H1 (cell line): ENCODE measurements around the gene S1PR2. TPM values are rescaled to one million over a fixed set of nuclear protein-coding genes. Genes with fewer than 3 reads are reported as not detected.

ENCODE experiments used
- CTCF ChIA-PET: fragments of 300-600 bp; sonication (Branson Sonifier 250); formaldehyde crosslinking; loops from one replicate; lab custom pipeline; 2021; ENCODE audit not compliant: partially characterized antibody; lab: Charles Lee
- POLR2A ChIA-PET: fragments of 300-600 bp; sonication (Branson Sonifier 250); formaldehyde crosslinking; loops from one replicate; lab custom pipeline; 2021; ENCODE audit warnings: inconsistent platforms; ENCODE audit not compliant: partially characterized antibody; lab: Charles Lee
- DNase-seq, 2 experiments: peaks; one replicate each; pipeline versions ENCODE4 v3.0.0 to v3.0.0-alpha.2; 2010 to 2022; ENCODE audit warnings: low spot score in 2 of 2, low read depth in 1 of 2, mixed read lengths in 1 of 2
- FAIRE-seq: peaks from 2 replicates; lab custom pipeline; 2011; peaks lifted over from hg19 to GRCh38; lab: Jason Lieb, UNC
- H2AFZ ChIP-seq: 2 replicates; pipeline ENCODE4 v1.8.1; 2012; ENCODE audit warnings: low read length, inconsistent platforms
- H2AK5ac ChIP-seq: 2 replicates; pipeline ENCODE4 v1.6.1; 2013; ENCODE audit warnings: low read depth, low read length
- H2BK120ac ChIP-seq: replicated peaks from 2 replicates; pipeline ENCODE3; 2013; ENCODE audit warnings: low read depth, low read length, inconsistent platforms
- H2BK12ac ChIP-seq: 2 replicates; pipeline ENCODE4 v1.6.1; 2013; ENCODE audit warnings: low read depth, low read length
- H2BK15ac ChIP-seq: 2 replicates; pipeline ENCODE4 v1.6.1; 2013; ENCODE audit warnings: low read length
- H2BK20ac ChIP-seq: 2 replicates; pipeline ENCODE4 v1.6.1; 2013; ENCODE audit warnings: low read length
- H2BK5ac ChIP-seq: 2 replicates; pipeline ENCODE4 v1.6.1; 2013; ENCODE audit warnings: low read depth, low read length
- H3K14ac ChIP-seq: 2 replicates; pipeline ENCODE4 v1.6.1; 2013; ENCODE audit warnings: inconsistent platforms; ENCODE audit not compliant: insufficient read length
- H3K18ac ChIP-seq: 2 replicates; pipeline ENCODE4 v1.6.1; 2013; ENCODE audit warnings: low read length; ENCODE audit errors: extremely low read depth
- H3K23ac ChIP-seq: 2 replicates; pipeline ENCODE4 v1.6.1; 2013; ENCODE audit warnings: inconsistent platforms; ENCODE audit not compliant: insufficient read length
- H3K23me2 ChIP-seq: 2 replicates; pipeline ENCODE4 v1.6.1; 2013; ENCODE audit warnings: low read depth, low read length
- H3K27ac ChIP-seq: 2 replicates; pipeline ENCODE4 v1.6.1; 2011; ENCODE audit warnings: low read depth, low read length, inconsistent platforms
- H3K27me3 ChIP-seq, 4 experiments: replicated peaks in 1 of 4; 1 replicate in 1 of 4; 2 replicates in 3 of 4; pipeline versions ENCODE4 v1.6.1 to v1.8.1; 2011 to 2013; ENCODE audit warnings: low read length in 3 of 4, mild to moderate bottlenecking in 3 of 4, inconsistent platforms in 2 of 4, mixed read lengths in 2 of 4, moderate library complexity in 1 of 4; ENCODE audit not compliant: control insufficient read depth in 3 of 4, insufficient read depth in 3 of 4; ENCODE audit errors: extremely low read depth in 1 of 4
- H3K36me3 ChIP-seq, 4 experiments: 2 replicates each; pipeline versions ENCODE4 v1.6.1 to v1.8.1; 2011 to 2013; ENCODE audit warnings: mild to moderate bottlenecking in 4 of 4, low read length in 3 of 4, moderate library complexity in 2 of 4, control low read depth in 1 of 4, inconsistent platforms in 1 of 4; ENCODE audit not compliant: insufficient read depth in 4 of 4, control insufficient read depth in 2 of 4
- H3K4ac ChIP-seq: replicated peaks from 2 replicates; pipeline ENCODE3; 2013; ENCODE audit warnings: low read length, low read depth, mixed read lengths, inconsistent platforms; ENCODE audit not compliant: insufficient read length
- H3K4me1 ChIP-seq, 4 experiments: replicated peaks in 1 of 4; 1 replicate in 1 of 4; 2 replicates in 3 of 4; pipeline versions ENCODE4 v1.6.1 to v1.8.1; 2011 to 2013; ENCODE audit warnings: low read length in 3 of 4, inconsistent platforms in 2 of 4, mixed read lengths in 1 of 4; ENCODE audit not compliant: insufficient read depth in 4 of 4, control insufficient read depth in 3 of 4
- H3K4me2 ChIP-seq, 2 experiments: 2 replicates each; pipeline versions ENCODE4 v1.6.1 to v1.8.1; 2011 to 2013; ENCODE audit warnings: low read depth in 2 of 2, low read length in 2 of 2, control low read depth in 1 of 2, inconsistent platforms in 1 of 2, mild to moderate bottlenecking in 1 of 2; ENCODE audit not compliant: insufficient read depth in 1 of 2
- H3K4me3 ChIP-seq, 4 experiments: fragments of 200-600, 300-600 bp in 1 of 4; sonication (generic), shearing (Covaris generic), sonication (Bioruptor Twin) in 1 of 4; 2 replicates each; pipeline versions ENCODE4 v1.5.1 to v1.8.1; 2011 to 2016; ENCODE audit warnings: low read length in 4 of 4, low read depth in 3 of 4, control low read depth in 2 of 4, inconsistent platforms in 2 of 4, mild to moderate bottlenecking in 2 of 4, mixed read lengths in 1 of 4, moderate library complexity in 1 of 4; ENCODE audit not compliant: insufficient read depth in 2 of 4; ENCODE audit errors: extremely low read depth in 1 of 4
- H3K56ac ChIP-seq: replicated peaks from 2 replicates; pipeline ENCODE3; 2013; ENCODE audit warnings: low read depth, mild to moderate bottlenecking, mixed read lengths, low read length, inconsistent platforms; ENCODE audit not compliant: insufficient read length
- H3K79me1 ChIP-seq: 2 replicates; pipeline ENCODE4 v1.6.1; 2013; ENCODE audit warnings: low read depth, low read length, control low read depth
- H3K79me2 ChIP-seq, 2 experiments: 2 replicates each; pipeline versions ENCODE4 v1.6.1 to v1.8.1; 2012 to 2013; ENCODE audit warnings: low read length in 2 of 2, mild to moderate bottlenecking in 2 of 2, inconsistent platforms in 1 of 2; ENCODE audit not compliant: insufficient read depth in 2 of 2, control insufficient read depth in 1 of 2
- H3K9ac ChIP-seq, 4 experiments: replicated peaks in 1 of 4; 1 replicate in 1 of 4; 2 replicates in 3 of 4; pipeline versions ENCODE4 v1.6.1 to v1.8.1; 2011 to 2013; ENCODE audit warnings: low read depth in 3 of 4, low read length in 3 of 4, control low read depth in 2 of 4, mild to moderate bottlenecking in 2 of 4, moderate library complexity in 2 of 4, inconsistent platforms in 1 of 4; ENCODE audit errors: extremely low read depth in 1 of 4
- H3K9me3 ChIP-seq, 2 experiments: 2 replicates each; pipeline versions ENCODE4 v1.6.1 to v1.8.1; 2012 to 2013; ENCODE audit warnings: mild to moderate bottlenecking in 2 of 2, moderate library complexity in 2 of 2, control low read depth in 1 of 2, inconsistent platforms in 1 of 2, low read depth in 1 of 2, low read length in 1 of 2, mixed read lengths in 1 of 2; ENCODE audit not compliant: insufficient read depth in 2 of 2
- H4K20me1 ChIP-seq, 2 experiments: replicated peaks in 1 of 2; 2 replicates each; pipeline versions ENCODE3 to v1.8.1; 2011 to 2013; ENCODE audit warnings: inconsistent platforms in 2 of 2, low read length in 2 of 2, mild to moderate bottlenecking in 1 of 2; ENCODE audit not compliant: insufficient read depth in 2 of 2, control insufficient read depth in 1 of 2
- H4K5ac ChIP-seq: 2 replicates; pipeline ENCODE4 v1.6.1; 2013; ENCODE audit warnings: low read length, low read depth, mixed read lengths, inconsistent platforms; ENCODE audit not compliant: insufficient read length
- H4K8ac ChIP-seq: 2 replicates; pipeline ENCODE4 v1.8.0; 2013; ENCODE audit warnings: mild to moderate bottlenecking, moderate library complexity, low read length, inconsistent platforms; ENCODE audit not compliant: insufficient read depth; ENCODE audit errors: extremely low read depth
- H4K91ac ChIP-seq: replicated peaks from 2 replicates; pipeline ENCODE3; 2013; ENCODE audit warnings: low read length, mixed read lengths, inconsistent platforms; ENCODE audit not compliant: insufficient read length
- BRCA1 ChIP-seq: IDR thresholded peaks from 2 replicates; pipeline ENCODE4 v1.6.1; 2012; ENCODE audit warnings: low read depth, low read length, improper control_type of control experiment
- CBX5 ChIP-seq: fragments of 300-800, 300-1000 bp; sonication (generic); IDR thresholded peaks from 2 replicates; pipeline ENCODE4 v1.7.1; 2016; ENCODE audit warnings: antibody characterized with exemption, low read length, low read depth
- CHD2 ChIP-seq: IDR thresholded peaks from 2 replicates; pipeline ENCODE4 v1.6.1; 2012; ENCODE audit warnings: low read length, improper control_type of control experiment
- CTBP2 ChIP-seq: IDR thresholded peaks from 2 replicates; pipeline ENCODE4 v1.7.0; 2011; ENCODE audit warnings: borderline replicate concordance, mild to moderate bottlenecking, moderate library complexity, mixed read lengths, low read length; ENCODE audit not compliant: insufficient read depth, insufficient read length
- GTF2F1 ChIP-seq: IDR thresholded peaks from 2 replicates; pipeline ENCODE4 v1.6.1; 2012; ENCODE audit warnings: low read depth, low read length, improper control_type of control experiment, borderline replicate concordance
- KDM5A ChIP-seq: fragments of 200-600 bp; IDR thresholded peaks from 2 replicates; pipeline ENCODE4 v1.7.1; 2012; ENCODE audit warnings: mild to moderate bottlenecking, low read length, inconsistent platforms, mixed read lengths
- MAX ChIP-seq: IDR thresholded peaks from 2 replicates; pipeline ENCODE4 v1.6.1; 2012; ENCODE audit warnings: inconsistent platforms
- NRF1 ChIP-seq: IDR thresholded peaks from 2 replicates; pipeline ENCODE4 v1.6.1; 2011; ENCODE audit warnings: mild to moderate bottlenecking, low read depth, low read length, improper control_type of control experiment
- RAD21 ChIP-seq, 2 experiments: IDR thresholded peaks in 1 of 2; conservative IDR thresholded peaks in 1 of 2; 2 replicates each; pipeline ENCODE4 v1.6.1; 2011; ENCODE audit warnings: low read depth in 2 of 2, low read length in 2 of 2, improper control_type of control experiment in 1 of 2, inconsistent platforms in 1 of 2, mild to moderate bottlenecking in 1 of 2, moderate library complexity in 1 of 2
- RBBP5 ChIP-seq: IDR thresholded peaks from 2 replicates; pipeline ENCODE4 v1.7.1; 2012; ENCODE audit warnings: low read depth, mild to moderate bottlenecking, inconsistent platforms, low read length, moderate library complexity, borderline replicate concordance
- SAP30 ChIP-seq: fragments of 300-600 bp; sonication (generic); IDR thresholded peaks from 2 replicates; pipeline ENCODE4 v1.7.1; 2012; ENCODE audit warnings: low read length, moderate library complexity, mild to moderate bottlenecking, inconsistent platforms; ENCODE audit not compliant: insufficient read depth, insufficient replicate concordance
- YY1 ChIP-seq: IDR thresholded peaks from 2 replicates; pipeline ENCODE4 v1.6.1; 2011; ENCODE audit warnings: low read depth, mild to moderate bottlenecking, low read length
- WGBS, 2 experiments: shearing (Covaris generic) in 1 of 2; methylation state at CpG; one replicate each; pipeline versions ENCODE4 v1.1.6 to v1.1.7; 2013 to 2015; ENCODE audit warnings: low lambda C conversion rate in 2 of 2, mixed read lengths in 2 of 2, inconsistent platforms in 1 of 2, low coverage in 1 of 2, missing lambda C conversion rate in 1 of 2; ENCODE audit not compliant: insufficient replicate concordance in 2 of 2, insufficient coverage in 1 of 2, insufficient read length in 1 of 2; ENCODE audit errors: extremely low coverage in 1 of 2, missing lambda C conversion rate in 1 of 2; 5-methylcytosine and 5-hydroxymethylcytosine counted together
- polyA plus RNA-seq, 7 experiments: library from polyadenylated mRNA; depleted of rRNA in 3 of 7; stranded (reverse) in 5 of 7; unstranded in 2 of 7; fragments of >200 nt in 5 of 7; fragments of 200-250 nt in 2 of 7; gene quantifications; 1 replicate in 5 of 7; 2 replicates in 1 of 7; 4 replicates in 1 of 7; pipeline versions ENCODE4 v1.2.1 to v1.2.3, GENCODE V29; 2011 to 2013; ENCODE audit warnings: missing spikeins in 2 of 7, mixed read lengths in 2 of 7
- total RNA-seq: library from RNA; stranded (reverse); fragmentation: NEBNext Ultra II Directional; extraction: Animal tissue kit (Norgen Biotek cat#: 25700); gene quantifications from 2 replicates; pipeline ENCODE4 v1.2.1, GENCODE V29; 2021

Gene S1PR2
- total and polyA plus RNA-seq, 2 of the 8 experiments (the other 6 are each of a cell fraction or from before 2014, with no cell fraction given) = 17.5 to 19.4 TPM

DNA sequence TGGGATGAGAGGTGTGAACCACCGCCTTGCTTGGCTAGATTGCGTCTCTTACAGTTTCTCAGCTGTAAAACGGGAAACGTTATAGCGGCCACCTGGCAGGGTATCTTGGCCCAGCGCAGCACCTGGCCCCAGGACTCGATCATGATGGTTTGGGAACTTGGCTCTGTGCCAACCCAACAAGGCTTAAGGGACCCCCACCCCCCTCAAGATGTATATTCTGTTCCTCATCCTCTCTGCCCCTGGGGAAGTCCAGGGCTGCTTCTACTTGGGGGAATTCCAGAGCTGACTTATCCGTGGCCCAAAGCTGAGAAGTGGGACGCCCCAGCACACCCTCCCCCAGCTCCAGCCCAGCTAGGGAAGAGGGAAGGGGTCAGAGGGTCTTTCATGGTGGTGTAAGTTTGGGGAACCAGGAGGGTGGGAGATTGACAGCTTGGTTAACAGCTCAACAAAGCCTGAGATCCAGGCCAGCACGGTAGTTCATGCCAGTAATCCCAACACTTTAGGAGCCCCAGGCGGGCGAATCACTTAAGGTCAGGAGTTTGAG is 40.5 kb upstream of the S1PR2 start:
- ChIA-PET POLR2A (interaction anchor here (0.6 to 3.3 kb wide), 22 partner anchors 9 to 153 kb away, joined by 3 to 28 read pairs (median 6); partner anchors contain the start of genes DNMT1, ICAM4, ICAM5 and RAVER1), CTCF (interaction anchor here (0.7 to 9.4 kb wide), 26 partner anchors 12 to 164 kb away, joined by 3 to 122 read pairs (median 4); partner anchors contain the start of genes ICAM4, ICAM5 and TYK2)
- no peaks in the 10 kb centered on the region for H4K20me1 ChIP-seq
- no peak overlapping the region for H4K5ac ChIP-seq
- no peak overlapping the region for H2BK15ac ChIP-seq
- peaks cover 0 to 8% (median 5%) of the 10 kb centered on the region in 4 experiments; a peak in 5 of 7 replicates for H3K4me1 ChIP-seq
- DNase-seq (no peak), FAIRE-seq (no peak)
- H4K91ac ChIP-seq = peak overlapping the region; percentile 34
- no peak overlapping the region; the same call in 1 of the 2 replicates for H2BK12ac ChIP-seq
- H2AFZ ChIP-seq = no peak overlapping the region
- H3K9ac ChIP-seq = no peak overlapping the region
- no peak overlapping the region; the same call in 1 of the 2 replicates for H4K8ac ChIP-seq
- H3K14ac ChIP-seq = no peak overlapping the region
- no peaks in the 10 kb centered on the region for H3K36me3 ChIP-seq
- H2BK5ac ChIP-seq = no peak overlapping the region
- no peaks in the 10 kb centered on the region for H3K9me3 ChIP-seq
- H3K79me1 ChIP-seq = no peaks in the 10 kb centered on the region
- H3K18ac ChIP-seq = no peak overlapping the region
- no peak overlapping the region for H3K56ac ChIP-seq
- no peak overlapping the region for H2BK120ac ChIP-seq
- H3K23ac ChIP-seq = no peak overlapping the region
- no peak overlapping the region for H3K4ac ChIP-seq
- no peaks in the 10 kb centered on the region for H3K79me2 ChIP-seq
- H3K27ac ChIP-seq = no peak overlapping the region
- peaks cover 11% of the 10 kb centered on the region; the same call in 1 of the 2 replicates for H3K23me2 ChIP-seq
- peak overlapping the region in 2 of 4 experiments; percentile 30 to 59; a peak in 4 of 8 replicates for H3K4me3 ChIP-seq
- peak overlapping the region; percentile 70 to 75 for H3K4me2 ChIP-seq
- 79% methylated on average over 5 of the region's 12 CpGs; no CpG with 5 or more reads in 1 of the 2 experiments for WGBS, 2 experiments
- H3K27me3 ChIP-seq = peaks cover 9 to 25% (median 23%) of the 10 kb centered on the region in 4 experiments
- no peak overlapping the region for H2BK20ac ChIP-seq
- H2AK5ac ChIP-seq = no peak overlapping the region
- TF ChIP-seq CBX5 = no peak
- no peak for TF ChIP-seq GTF2F1
- no peak for TF ChIP-seq SAP30
- no peak for TF ChIP-seq NRF1
- TF ChIP-seq MAX = no peak
- TF ChIP-seq RBBP5 = no peak
- no peak for TF ChIP-seq CHD2
- no peak for TF ChIP-seq KDM5A
- no peak for TF ChIP-seq RAD21 (IDR thresholded peaks at IDR 0.05 in 1 of 2, conservative IDR thresholded peaks at IDR 0.05 in 1 of 2; ENCODE audit: low read depth in 2 of 2, low read length in 2 of 2)
- TF ChIP-seq BRCA1 = no peak
- no peak for TF ChIP-seq YY1
- no peak for TF ChIP-seq CTBP2
